ENCODE results near the gene FGFBP1.

- TF ChIP-seq ATF2 (tag by site-specific recombination; IDR thresholded peaks at IDR 0.05; ENCODE audit: low read depth): no peak
- no peak for TF ChIP-seq ZNF239 (tag by site-specific recombination; IDR thresholded peaks at IDR 0.05)
- no peak for TF ChIP-seq ZNF777 (tag by site-specific recombination; IDR thresholded peaks at IDR 0.05; ENCODE audit: borderline replicate concordance)
- no peak for TF ChIP-seq CTCF (tag by site-specific recombination; IDR thresholded peaks at IDR 0.05)
- TF ChIP-seq ZSCAN23 (tag by site-specific recombination; IDR thresholded peaks at IDR 0.05): no peak
- TF ChIP-seq KLF9 (tag by site-specific recombination; IDR thresholded peaks at IDR 0.05; ENCODE audit: low read depth): no peak
- TF ChIP-seq GLI2 (tag by site-specific recombination; IDR thresholded peaks at IDR 0.05; ENCODE audit: borderline replicate concordance, low read depth): no peak
- no peak for TF ChIP-seq KLF1 (tag by site-specific recombination; IDR thresholded peaks at IDR 0.05)
- TF ChIP-seq ZNF140 (tag by site-specific recombination; IDR thresholded peaks at IDR 0.05): no peak
- TF ChIP-seq ZNF692 (tag by site-specific recombination; IDR thresholded peaks at IDR 0.05): no peak
- no peak for TF ChIP-seq SALL2 (tag by site-specific recombination; IDR thresholded peaks at IDR 0.05; ENCODE audit: borderline replicate concordance)
- TF ChIP-seq REST (tag by site-specific recombination; IDR thresholded peaks at IDR 0.05): no peak
- no peak for TF ChIP-seq ZBTB1 (tag by site-specific recombination; IDR thresholded peaks at IDR 0.05)
Measured at GRCh38 chr4:15899511-15899910, 39.0 kb downstream of the FGFBP1 start.

Measured in HEK293 (cell line).